ENCODE measurements around the gene SALL2. TPM values are rescaled to one million over a fixed set of nuclear protein-coding genes. Genes with fewer than 3 reads are reported as not detected.

SALL2 gene
- total RNA-seq, 1 experiment from 2014 or later: 0.67 TPM

DNA sequence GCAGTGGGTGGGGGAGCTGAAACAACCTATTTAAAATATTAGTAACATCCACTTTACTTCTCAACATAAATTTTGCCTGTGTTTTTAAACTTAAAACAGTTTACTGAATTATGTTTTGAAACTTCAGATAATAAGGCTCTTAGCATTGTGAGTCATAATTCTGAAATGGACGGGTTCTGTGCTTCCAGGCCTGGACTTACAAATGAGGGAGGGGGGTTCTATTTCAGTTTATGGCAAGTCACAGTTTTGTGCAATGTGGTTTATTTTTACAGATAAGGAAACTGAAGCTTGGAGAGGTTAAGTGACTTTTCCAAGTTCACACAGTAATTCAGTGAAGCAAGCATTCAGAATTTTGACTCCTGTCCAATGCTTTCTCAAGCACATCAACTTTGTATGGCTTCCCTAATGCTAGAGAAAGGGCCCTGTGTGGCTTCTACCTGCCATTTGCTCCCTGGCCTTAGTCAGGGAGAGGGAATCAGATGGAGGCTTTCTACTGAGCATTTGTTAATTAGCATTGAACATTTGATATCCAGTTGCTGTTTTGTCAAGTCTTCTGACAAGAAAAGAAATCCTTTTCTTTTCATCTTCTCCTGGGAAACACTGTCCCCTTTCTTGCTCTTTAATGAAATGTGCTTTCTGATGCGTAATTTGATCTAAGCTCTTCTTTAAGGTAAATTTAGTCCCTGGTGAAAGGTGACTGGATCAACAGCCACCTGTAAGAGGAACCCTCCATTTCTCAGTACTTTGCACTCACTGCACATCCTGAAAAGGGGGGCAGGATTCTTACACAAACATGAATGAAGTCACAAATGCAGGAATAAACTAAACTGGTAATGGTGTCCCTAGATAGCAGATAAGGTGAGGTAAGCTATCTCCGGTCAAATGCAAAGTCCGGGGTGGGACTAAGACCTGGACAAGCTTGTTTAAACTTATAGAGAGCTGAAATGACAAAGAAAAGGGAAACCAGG, 2.5 kb upstream of the SALL2 start:
- DNase-seq (ENCODE audit: extremely low read depth, low read depth): no peak

GRCh38 chr14:21527318-21527679, 1.2 kb upstream of the SALL2 start:
- no peak for DNase-seq (ENCODE audit: extremely low read depth, low read depth)

- no peak for DNase-seq (ENCODE audit: extremely low read depth, low read depth)
Measured at GRCh38 chr14:21526672-21527317, 649 bp upstream of the SALL2 start.

GRCh38 chr14:21525571-21525961, 580 bp downstream of the SALL2 start:
- no peak for DNase-seq (ENCODE audit: extremely low read depth, low read depth)

- no peak for DNase-seq (ENCODE audit: extremely low read depth, low read depth)
Measured at GRCh38 chr14:21524575-21525490, 1.3 kb downstream of the SALL2 start.

DNA sequence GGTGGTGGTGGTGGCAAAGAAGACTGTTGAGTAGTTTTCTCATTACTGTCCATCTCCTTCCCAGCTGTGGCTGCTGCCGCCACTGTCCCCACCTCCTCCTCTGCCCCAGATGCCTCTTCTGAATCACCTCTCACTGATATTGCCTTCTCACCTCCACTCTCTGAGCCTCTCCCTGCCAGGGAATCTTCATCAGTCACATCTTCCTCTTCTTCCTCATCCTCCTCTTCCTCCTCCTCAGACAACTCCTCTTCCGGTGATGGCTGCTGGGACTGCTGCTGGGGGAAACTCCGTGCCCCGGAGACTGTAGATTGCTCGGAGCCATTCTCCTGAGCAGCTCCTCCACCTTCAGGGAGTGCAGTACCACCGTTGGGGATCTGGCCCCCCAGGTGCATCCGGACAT, 2.9 kb downstream of the SALL2 start:
- no peak for DNase-seq (ENCODE audit: extremely low read depth, low read depth)

DNA sequence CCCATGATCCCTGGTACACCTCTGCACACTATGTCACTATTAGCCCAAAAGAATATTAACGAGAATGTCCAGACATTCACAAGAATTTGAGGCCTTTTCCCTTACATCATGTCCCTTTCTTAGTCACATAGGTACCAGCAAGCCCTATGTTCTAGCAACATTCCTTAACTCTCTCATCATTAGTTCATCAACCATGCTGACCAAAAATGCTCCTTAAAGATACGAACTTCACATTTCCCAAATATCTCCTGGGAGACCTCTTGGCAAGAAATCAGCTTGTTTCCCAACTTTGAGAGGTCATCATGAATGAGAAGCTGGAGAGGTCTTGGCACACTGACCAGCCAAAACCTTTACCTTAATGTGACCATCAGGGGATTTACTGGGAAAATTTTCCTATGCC, 4.6 kb downstream of the SALL2 start:
- no peak for DNase-seq (ENCODE audit: extremely low read depth, low read depth)

DNA sequence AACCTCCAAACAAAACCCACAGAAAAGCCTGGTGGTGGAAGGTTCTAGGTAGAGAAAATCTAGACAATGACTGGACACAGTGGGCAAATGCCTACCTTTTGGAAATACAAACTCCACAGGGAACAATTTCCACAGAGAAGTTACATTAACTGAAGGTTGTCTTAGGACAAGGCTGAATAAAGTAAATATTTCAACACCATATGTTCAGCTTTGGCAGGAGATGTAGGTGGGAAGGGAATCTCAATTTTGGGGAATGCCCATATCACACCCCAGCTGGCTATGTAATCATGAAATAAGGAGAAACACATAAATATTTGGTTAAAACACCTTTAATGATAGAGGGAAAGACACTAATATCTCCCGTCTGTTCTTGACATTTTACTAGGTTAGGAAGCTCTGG, 5.4 kb downstream of the SALL2 start:
- DNase-seq (ENCODE audit: extremely low read depth, low read depth): no peak

DNA sequence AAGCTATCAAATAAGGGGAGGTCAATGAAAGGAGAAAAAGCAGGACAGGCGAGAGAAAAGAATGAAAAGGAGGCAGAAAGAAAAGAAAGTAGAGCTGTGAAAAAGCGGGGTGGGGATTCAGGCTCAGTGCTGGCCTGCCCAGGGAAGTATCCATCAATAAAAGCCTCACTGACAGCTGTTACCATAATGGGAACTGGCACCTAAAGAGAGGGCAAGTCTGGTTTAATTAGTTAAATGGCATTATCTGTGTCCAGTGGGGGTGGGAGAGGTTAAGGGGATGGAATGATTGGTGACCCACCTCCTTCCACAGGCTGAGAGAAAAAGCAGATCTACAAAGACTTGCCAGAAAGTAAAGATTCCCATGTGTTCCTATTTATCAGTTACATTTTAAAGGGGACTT, 7.4 kb downstream of the SALL2 start:
- DNase-seq (ENCODE audit: extremely low read depth, low read depth): no peak

GRCh38 chr14:21514341-21514740, 11.8 kb downstream of the SALL2 start:
- no peak for DNase-seq (ENCODE audit: extremely low read depth, low read depth)

GRCh38 chr14:21510735-21511657, 15.2 kb downstream of the SALL2 start, which contains the start of gene METTL3:
Gene METTL3 (minus strand): TSS chr14:21511340. CDS start chr14:21511223, 117 bp downstream.
- DNase-seq (ENCODE audit: extremely low read depth, low read depth): peak; percentile 99

DNA sequence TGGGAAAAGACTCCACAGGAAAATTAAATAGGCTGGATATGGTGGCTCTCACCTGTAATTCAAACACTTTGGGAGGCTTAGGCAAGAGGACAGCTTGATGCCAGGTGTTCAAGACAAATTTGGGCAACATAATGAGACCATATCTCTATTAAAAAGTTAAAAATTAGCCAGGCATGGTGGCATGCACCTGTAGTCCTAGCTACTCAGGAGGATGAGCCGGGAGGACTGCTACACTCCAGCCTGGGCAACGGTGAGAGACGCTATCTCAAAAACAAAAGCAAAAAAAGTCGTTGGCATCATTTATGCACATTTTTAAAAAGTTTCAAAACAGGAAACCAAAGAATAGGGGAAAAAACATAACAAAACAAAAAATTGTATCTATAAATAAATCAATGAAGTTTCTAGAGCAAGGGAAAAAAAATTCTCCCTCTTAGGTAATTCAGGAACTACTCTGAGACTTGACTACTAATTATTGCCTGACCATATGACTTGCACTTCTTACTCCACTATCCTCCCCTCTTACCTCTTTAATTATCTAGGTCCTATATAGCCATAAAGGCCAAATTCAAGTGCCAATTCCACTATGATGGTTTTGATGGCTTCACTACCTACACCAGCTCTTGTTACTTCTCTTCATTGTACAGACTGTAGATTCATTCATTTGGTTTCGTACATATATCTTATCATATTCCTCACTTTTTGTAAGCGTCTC, 16.6 kb downstream of the SALL2 start:
- no peak for DNase-seq (ENCODE audit: extremely low read depth, low read depth)

DNA sequence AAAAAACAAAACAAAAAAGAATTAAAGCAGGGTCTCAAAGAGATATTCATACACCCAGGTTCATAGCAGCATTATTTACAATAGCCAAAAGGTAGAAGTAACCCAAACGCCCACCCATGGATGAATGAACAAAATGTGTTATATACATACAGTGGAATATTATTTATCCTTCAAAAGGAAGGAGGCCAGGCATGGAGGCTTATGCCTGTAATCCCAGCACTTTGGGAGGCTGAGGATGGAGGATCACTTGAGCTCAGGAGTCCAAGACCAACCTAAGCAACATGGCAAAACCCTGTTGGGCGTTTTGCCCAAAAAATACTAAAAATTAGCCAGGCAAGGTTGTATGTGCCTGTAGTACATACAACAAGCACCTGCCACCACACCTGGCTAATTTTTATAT, 19.6 kb downstream of the SALL2 start:
- DNase-seq (ENCODE audit: extremely low read depth, low read depth): no peak

DNA sequence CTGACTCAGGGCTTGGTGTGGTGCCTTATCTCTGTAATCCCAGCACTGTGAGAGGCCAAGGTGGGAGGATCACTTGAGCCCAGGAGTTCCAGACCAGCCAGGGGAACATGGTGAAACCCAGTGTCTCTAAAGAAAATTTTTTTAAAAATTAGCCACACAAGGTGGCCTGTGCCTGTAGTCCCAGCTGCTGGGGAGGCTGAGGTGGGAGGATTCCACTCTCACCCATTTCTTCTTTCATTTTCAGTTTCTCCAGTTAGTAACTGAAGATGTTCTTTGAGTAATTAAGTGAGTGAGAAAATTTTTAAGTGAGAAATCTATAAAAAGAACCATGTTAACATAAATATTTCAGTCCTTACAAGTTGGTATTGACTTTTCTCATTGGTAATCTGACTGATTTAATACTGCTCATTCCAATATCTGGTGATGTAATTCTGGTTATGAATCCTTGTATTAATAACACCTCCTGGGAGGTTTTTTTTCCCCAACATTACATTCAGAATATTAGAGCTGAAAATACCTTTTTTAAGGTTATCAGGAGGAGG, 21.1 kb downstream of the SALL2 start:
- DNase-seq (ENCODE audit: extremely low read depth, low read depth): no peak

GRCh38 chr14:21503376-21503775, 22.8 kb downstream of the SALL2 start:
- DNase-seq (ENCODE audit: extremely low read depth, low read depth): no peak

GRCh38 chr14:21501568-21501967, 24.6 kb downstream of the SALL2 start:
- no peak for DNase-seq (ENCODE audit: extremely low read depth, low read depth)

GRCh38 chr14:21498540-21499526, 27.3 kb downstream of the SALL2 start:
- DNase-seq (ENCODE audit: extremely low read depth, low read depth): peak; percentile 43

DNA sequence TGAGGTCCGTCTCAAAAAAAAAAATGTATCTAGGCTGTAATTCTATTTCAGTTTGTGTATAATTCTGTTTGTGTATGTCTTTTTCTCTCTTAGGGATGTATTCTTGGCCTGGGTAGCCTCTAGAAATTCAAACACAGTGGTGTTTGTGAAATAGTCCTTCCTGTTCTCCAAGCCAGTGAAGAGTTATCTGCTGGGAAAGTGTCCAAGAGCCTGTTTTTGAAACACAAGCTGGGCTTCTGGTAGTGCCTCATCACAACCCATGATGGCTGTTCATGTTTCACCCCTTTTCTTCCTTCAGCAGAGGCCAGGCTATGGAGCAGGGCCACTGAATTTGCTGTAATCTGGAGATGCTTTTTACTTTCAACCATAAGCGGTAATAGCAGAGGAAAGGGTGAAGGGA, 29.7 kb downstream of the SALL2 start:
- DNase-seq (ENCODE audit: extremely low read depth, low read depth): no peak
